Fibroblast of gingiva (primary cell): ENCODE data around the gene RPS15.

Source experiments
- DNase-seq: peaks from one replicate; pipeline ENCODE4 v3.0.0-alpha.2; 2011; ENCODE audit warnings: low read depth

The RPS15 gene

DNA sequence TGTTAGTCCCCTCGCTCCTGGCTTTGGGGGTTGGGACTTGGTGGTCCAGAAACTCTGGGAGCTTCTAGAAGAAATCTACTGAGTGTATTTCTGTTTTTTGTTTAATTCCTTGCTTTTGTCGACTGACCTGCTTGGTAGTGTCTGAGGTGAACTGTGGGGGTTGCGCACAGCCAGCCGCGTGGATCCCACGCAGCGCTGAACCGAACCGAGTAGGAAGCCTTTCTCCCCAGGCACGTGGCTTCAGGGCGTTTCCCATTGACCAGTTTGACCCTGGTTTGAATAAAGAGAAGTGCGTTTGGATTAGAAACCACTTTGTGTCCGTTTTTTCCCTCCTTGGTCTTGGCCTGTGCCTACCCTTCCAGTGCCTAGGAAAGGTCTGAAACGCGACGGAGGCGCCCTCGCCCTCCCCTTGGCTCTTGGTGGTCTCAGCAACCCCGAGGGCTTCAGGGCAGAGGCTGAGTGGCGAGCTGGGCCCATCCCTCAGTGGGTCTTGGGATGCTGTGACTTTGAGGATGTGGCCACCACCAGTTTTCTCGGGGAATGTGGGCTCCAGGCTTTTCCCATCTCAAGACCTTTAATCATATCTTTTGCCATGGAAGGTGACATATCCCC is 2.7 kb upstream of the RPS15 start:
- DNase-seq: no peak

DNA sequence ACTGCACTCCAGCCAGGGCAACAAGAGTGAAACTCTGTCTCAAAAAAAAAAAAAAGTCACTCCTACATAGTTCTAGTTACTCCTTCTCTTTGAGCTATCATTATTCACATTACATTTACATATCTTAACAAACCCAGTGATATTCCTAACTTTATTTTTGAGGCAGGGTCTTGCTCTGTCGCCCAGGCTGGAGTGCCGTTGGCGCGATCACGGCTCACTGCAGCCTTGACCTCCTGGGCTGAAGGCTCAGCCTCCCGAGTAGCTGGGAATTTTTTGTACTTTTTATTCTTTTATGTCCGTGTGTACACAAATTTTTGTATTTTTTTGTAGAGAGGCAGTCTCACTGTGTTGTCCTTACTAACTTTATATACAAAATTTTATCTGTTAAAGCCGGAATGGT is 587 bp upstream of the RPS15 start:
- DNase-seq: no peak

DNA sequence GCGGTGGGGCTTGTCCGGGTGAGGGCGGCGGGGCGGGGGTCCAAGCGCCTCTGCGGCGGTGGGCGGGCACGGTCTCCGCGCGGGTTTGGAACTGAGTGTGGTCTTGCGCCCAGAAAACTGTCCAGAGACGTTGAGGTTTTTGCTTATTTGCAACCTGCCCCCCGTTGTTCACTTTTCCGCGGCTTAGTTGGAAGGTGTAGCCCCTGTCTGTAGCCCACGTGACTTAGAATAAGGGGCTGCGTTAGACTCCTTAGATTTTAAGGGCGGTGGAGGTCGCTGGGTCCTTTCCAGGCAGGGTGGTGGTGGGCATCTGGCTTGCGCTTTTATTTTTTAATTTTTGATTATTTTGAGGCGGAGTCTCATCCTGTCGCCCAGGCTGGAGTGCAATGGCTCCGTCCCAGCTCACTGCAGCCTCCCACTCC is 748 bp downstream of the RPS15 start:
- no peak for DNase-seq

DNA sequence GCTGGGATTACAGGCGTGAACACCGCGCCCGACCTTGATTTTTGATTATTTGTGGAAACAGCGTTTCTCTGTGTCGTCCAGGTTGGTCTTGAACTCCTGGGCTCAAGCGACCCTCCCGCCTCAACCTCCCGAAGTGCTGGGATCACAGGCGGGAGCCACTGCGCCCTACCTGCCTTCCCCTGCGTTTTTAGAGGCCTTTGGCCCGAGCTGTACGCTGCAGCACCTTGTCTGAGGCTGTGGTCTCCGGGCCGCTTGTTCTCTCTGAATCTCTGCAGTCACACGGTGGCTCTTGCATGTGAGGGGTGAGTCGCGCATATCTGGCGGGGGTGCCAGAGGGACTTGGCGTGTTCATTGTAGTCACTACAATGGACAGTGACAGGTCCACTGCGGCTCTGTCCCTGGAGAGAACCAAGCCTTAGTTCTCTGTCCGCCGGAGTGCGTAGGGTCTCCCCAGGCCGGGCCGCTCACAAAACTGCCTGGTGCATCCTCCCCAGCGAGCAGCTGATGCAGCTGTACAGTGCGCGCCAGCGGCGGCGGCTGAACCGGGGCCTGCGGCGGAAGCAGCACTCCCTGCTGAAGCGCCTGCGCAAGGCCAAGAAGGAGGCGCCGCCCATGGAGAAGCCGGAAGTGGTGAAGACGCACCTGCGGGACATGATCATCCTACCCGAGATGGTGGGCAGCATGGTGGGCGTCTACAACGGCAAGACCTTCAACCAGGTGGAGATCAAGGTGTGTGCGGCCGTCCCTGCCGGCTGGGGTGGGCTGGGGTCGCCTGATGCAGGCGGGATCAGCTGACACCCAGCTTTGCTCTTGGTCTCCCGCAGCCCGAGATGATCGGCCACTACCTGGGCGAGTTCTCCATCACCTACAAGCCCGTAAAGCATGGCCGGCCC is 1.6 kb downstream of the RPS15 start:
- peak; percentile 38 for DNase-seq

DNA sequence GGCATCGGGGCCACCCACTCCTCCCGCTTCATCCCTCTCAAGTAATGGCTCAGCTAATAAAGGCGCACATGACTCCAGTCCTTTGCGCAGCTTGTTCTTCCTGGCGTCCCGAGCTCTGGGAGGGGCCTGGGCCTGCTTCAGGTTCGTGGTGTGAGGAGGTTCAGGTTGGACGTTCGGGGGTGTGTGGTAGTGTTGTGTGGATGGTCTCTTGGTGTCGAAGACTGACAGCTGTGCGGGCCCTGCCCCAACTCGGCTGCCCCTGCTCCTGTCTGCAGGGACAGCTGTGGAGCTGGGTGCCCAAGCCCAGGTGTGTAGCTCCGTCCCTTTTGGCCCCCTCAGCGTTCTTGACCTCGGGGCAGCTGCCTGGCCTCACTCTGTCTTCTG is 2.2 kb downstream of the RPS15 start:
- DNase-seq: no peak

DNA sequence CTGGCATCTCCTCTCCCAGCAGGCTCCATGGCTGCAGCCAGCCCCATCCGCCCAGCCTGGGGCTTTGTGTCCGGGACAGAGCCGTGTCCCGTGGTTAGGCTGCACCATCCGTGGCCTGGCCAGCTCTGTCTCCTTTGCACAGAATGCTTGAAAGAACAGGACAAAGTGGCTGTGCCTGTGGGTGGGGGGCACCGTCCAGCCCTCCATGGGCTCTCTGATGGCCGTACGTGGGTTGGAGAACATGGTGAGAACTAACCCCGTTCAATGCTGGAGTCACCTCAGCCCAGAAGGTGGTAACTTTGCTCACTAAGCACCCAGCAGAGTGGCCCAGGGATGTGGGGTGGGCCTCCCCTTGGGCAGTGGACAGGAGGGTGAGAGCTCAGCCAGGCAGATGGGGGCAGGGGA is 2.8 kb downstream of the RPS15 start:
- no peak for DNase-seq

DNA sequence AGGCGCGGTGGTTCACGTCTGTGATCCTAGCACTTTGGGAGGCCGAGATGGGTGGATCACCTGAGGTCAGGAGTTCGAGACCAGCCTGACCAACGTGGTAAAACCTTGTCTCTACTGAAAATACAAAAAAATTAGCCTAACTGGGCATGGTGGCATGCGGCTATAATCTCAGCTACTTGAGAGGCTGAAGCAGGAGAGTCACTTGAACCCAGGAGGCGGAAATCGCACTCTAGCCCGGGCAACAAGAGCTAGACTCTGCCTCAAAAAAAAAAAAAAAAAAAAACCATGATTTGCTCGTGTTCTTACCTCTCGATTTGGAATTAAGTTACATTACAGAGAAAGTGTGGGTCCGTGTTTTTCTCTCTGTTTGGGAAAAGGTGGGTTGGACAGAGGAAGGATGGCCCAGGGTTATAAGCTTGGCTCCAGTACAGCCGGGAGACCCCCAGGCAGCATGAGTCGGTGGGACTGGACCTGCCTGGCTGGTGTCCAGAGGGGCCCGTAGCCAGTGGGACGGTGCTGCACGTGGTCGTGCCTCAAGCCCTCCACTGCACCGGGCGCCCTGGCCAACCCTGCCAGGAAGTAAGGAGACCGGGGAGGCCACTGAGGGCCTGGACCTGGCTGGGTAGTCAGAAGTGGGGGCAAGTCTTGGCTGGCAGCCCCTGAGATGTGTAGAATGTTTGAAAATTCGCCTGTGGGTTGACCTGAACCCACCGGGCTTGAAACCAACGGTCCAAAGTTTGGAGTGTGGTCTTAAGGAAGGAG is 3.7 kb downstream of the RPS15 start:
- no peak for DNase-seq

DNA sequence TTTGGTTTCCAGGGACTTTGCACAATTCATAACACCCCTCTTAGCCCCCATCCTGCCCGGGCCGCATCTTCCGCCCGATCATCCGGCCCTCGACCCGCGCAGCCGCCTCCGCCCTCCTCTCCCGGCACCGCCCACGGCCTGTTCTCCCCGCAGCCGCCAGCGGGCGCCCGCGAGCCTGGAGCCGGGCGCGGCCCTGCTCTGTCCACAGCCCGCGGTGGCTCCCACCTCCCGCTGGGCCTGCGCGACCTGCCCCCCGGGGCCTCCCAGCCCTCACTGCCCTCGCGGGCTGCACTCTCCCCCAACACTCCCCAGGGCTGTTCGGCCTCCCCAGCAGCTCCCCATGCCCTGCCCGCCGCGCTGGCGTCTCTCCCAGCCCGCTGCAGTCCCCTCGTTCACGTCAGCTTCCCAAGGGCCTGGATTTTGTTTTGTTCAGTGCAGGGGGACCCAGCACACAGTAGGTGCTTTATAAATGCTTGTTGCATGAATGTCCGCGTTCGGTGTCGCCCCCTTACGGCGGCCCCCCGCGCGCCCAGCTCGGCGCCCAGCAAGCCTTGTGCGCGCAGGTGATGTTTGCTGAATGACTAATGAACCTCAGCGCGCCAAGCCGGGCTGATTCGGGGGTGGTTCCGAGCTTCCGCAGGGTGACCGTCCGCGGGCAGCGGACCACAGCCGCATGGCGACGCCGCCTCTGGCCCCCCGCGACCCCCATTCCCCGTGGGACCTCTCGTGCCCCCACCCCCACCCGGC is 7.2 kb downstream of the RPS15 start:
- peak; percentile 26 for DNase-seq

DNA sequence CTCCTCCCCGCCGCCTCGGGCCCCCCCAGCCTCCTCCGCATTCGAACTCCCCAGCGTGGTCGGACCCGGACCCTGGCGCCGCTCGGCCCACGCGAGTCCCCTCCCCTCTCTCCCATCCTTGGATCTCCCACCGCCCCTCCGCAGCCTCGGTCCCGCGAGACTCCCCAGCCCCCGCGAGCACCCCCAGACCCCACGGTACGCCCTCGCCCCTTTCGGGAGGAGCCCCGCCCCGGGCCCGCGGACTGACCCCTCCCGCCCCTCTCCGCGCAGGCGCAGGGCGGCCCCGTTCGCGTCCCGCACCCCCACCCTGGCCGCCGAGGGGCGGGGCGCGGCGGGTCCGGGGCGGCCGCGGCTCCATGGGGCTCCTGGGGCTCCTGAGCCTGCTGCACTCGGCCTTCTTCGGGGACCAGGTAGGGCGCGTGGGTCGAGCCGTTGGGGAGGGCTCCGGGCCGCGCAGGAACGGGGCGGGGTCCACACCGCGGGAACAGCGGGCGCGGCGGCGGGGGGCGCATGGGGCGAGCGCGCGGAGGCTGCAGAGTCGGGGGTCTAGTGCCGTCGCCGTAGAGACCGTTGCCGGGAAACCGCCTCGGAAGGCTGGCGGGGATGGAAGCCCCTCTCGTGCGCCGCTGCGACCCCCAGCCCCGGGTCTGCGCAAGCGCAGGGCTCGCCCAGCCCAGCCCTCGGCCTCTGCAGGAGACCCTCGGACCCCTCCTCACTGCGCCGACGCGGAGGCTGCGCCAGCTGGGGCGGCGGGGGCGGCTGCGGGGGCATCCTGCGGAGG is 7.9 kb downstream of the RPS15 start:
- no peak for DNase-seq

DNA sequence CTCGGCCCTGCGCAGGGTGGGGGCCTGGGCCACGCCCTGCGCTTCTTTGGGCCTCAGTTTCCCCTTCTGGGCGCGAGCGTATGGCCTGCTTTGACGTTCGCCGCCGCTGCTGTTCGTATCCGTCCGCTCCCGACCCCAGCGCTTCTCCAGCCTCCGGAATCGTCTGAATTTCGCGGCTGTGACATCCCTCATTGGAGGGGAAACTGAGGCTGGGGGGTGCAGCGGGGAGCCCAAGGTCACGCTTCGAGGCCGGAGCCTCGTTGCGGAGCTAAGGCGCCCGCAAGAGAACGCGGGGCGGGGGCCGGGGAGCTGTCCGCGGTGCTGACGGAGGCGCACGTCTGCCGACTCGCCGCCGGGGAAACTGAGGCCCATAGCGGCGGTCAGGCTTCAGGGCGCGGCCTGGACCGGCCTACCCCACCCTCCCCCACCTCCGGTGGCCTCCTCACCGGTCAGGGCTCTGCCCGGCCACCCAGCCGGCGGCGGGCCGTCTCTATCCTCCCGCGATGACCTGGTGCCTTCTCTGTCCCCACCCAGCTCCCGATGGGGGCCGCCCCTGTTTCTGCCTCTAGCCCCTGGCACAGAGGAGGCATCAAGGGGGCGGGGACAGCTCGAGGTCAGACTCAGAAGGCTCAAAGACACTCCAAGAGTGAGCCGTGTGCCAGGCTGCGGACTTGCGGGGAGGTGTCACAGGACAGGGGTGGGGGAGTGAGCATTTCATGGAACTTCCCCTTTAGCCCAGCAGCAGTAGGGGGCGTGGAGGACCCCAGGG is 8.7 kb downstream of the RPS15 start:
- DNase-seq: no peak

DNA sequence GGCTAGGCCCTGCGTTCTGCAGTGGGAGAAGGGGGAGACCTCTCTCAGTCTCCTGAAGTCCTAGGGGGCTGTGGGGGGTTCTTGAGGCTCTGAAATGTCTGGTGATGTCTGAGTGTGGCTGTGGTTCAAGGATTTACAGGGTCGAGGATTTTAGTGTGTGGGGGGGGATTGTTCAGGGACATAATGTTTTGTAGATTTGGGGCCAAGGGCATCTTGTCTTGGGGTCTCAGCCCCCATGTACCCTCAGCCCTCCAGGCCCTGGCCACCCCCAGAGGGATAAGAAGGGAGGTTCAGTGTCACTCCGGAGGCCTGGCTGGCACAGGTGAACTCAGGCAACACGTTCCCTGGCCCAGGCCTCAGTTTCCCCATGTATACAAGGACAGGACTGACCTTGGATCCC is 9.3 kb downstream of the RPS15 start:
- DNase-seq: no peak

DNA sequence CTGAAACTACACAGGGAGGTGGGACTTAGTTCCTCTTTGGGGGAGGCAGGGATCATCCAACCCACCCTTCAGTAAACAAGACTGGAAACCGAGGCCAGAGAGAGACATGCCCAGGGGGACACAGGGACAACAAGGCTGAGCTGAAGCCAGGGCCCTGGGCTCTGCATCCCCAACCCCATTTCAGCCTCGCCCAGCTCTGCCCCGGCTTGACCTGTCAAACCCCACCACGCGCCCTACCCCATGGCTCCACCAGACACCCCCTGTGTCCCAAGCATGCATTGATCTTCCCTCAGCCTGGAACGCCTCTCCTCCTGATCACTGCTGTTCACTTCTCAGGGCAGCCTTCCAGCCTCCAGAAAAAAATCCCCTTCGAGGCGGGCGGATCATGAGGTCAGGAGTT is 9.7 kb downstream of the RPS15 start:
- no peak for DNase-seq

DNA sequence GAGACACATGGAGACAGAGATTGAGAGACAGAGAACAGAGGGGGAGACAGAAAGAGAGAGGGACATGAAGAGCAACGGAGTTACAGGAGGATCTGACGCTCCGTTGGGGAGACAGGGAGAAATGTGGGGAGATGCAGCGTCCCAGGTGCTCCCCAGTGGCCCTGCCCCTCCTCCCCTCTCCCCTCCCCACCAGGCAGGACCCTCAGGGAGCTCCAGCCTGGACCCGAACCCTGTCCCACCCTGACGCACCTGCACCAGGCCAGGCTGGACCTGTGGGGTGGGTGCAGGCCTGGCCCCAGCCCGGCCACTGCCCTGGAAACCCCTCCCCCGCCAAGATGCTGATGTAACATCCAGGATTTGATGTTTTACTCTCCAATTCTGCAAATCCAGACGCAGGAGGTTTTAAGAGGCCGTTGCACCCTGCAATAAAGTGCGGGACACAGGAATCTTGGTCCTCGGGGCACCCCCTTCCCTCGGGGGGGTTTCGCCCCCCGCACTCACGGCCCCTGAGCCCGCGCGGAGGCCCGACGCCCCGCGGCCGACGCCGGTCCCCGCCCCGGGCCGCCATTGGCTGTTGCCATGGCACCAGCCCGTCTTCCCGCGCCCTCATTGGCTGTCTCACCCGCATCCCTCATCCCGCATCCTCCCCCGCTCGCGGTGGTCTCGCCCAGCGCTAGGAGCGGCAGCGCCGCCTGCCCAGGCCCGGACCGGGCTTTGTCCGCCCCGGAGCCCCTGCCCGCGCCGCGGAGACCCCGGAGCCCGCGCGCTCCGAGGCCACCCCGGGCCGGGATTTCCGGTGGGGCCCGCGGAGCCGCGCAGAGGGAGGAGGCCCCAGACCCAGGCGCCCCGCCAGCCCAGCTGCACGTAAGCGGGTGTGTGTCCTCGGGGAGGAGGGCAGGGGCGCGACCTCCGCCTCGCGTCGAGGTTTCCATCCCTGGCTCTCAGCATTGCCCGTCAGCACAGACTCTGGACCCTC is 11.6 kb downstream of the RPS15 start, which contains the start of gene APC2:
Gene APC2, plus strand, starts transcription at position 655 of the 976 bp plus-strand sequence. CDS start 2,881 bp downstream, outside the sequence.
- no peak for DNase-seq

DNA sequence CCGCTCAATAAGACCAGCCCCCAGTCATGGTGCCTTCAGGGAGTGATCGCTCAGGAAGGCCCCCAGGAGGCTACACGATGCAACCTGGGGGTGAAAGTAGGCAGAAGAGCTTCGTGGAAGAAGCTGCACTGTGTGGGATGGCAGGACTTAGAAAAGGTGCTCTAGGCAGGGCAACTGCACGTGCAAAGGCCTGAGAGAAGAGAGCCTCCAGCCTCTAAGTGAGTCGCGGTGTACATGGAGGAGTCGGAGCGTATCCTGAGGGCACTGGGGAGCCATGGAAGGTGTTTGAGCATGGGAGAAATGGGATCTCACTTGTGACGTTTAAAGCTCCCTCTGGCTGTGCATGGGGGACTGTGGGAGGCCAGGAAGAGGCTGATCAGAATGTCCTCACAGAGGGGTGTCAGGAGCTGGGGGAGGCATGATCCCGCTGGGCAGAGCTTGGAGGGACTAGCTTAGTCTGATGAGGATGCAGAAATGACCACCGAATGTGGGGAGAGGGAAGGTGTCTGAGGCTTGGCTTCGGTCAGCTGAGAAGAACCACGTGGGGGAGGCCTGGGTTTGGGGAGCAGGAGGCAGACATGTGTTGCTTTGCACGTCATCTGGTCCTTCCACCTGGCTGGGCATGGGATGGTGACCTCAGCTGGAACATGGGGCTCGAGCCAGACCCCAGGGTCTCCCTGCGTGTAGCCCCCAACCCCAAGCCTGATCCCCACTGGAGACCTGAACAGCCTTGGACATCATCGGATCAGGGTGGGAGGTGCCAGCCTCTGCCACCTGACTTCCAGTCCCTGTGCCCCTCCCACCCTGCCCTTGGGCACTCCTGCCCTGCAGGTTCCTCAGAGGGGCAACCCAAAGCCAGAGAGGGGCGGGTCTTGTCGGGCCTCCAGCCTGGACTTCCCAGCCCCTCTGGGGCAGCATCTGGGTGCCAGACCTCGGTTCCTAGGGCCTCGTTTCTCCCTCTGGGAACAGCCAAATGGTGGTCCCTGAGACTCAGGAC is 12.8 kb downstream of the RPS15 start:
- DNase-seq: no peak

DNA sequence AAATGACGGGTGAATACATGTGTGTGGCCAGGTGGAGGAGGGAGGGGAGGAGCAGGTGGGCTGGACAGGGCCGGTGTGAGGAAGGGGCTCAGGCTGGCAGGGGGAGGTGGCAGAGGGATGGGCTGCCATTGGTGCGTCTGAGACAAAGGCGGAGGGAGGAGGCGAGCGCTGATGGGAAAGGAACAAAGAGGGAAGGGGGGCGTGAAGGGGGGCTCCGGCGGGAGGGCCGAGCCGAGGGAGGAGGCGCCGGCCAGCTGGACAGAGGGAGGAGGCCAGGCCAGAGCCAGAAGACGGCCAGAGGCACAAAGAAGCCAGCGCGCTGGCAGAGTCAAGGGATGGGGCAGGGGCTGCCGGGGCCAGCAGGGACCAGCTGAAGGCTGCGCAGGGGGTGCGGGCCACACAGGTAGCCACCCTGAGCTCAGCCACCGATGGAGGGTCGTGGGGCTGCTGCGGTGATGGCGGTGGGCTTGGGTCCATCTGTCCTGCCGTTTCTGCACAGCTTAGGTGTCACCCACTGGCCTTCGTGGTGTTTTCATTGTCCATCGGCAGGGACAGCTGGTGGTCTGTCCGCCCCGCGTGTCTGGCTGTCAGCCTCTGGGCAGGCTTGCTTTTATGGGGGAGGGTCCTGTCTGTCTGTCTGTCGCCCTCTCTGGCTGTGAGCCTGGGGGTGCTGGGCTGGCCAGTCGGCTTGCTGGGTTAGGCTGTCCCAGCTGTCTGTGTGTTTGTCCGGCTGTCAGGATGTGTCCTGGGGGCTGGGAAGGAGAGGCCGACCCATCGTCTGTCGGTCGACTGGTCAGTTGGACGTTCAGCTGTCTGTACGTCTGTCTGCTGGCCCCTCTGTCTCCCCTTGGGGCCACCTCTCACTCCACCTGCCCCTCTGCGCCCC is 14.0 kb downstream of the RPS15 start:
- DNase-seq: no peak

DNA sequence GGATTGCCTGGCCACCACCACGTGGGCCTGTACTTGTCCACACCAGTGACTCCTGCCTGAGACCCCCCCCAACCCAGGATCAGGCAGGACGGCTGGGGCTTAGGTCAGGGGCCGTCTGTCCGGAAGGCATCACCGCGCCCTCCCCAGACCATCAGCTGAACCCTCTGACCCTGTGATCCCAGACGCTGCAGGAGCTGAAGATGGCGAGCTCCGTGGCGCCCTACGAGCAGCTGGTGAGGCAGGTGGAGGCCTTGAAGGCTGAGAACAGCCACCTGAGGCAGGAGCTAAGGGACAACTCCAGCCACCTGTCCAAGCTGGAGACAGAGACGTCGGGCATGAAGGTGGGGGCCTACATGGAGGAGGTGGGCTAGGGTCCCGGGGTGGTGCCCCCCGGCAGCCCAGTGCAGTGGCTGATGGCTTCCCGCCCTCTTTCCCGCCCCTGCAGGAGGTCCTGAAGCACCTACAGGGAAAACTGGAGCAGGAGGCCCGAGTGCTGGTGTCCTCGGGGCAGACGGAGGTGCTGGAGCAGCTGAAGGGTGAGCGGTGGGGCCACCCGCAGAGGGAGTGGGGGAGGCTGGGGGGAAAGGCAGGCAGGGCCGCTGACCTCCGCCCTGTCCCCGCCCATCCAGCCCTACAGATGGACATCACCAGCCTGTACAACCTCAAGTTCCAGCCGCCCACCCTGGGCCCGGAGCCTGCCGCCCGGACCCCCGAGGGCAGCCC is 14.8 kb downstream of the RPS15 start:
- DNase-seq: no peak
